Fibroblast of upper back skin (primary cell): ENCODE results near the gene EIF5.

Experiments used
- DNase-seq: peaks from one replicate; pipeline ENCODE4 v3.0.0-alpha.2; 2013

The EIF5 gene

DNA sequence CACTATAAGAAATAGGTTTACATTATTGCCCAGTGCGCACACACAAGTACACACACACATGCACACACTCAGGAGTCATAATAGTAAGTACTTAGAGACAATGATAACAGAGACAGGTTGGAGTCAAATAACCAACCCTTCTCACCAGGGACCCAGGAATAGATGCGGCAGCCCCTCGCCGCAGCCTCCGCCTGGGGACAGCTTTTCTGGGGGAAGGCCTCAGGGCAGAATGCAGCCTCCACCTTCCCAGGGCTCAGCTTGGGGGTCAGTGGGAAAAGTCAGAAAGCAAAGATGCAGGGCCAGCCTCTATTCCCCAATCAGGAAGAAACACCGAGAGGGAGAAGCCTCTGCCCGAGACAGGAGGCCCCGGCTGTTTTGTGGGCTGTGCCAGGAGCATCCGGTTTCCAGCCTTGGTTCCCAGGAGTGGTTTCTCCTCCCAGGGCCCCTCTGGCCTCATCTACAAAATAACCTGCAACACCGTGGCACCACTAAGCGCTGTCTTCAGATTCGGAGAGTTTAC, 23.4 kb upstream of the EIF5 start:
- DNase-seq = no peak

- no peak for DNase-seq
Observed at GRCh38 chr14:103311171-103311997, 22.7 kb upstream of the EIF5 start.

- DNase-seq = no peak
Observed at GRCh38 chr14:103312006-103312635, 21.9 kb upstream of the EIF5 start.

DNA sequence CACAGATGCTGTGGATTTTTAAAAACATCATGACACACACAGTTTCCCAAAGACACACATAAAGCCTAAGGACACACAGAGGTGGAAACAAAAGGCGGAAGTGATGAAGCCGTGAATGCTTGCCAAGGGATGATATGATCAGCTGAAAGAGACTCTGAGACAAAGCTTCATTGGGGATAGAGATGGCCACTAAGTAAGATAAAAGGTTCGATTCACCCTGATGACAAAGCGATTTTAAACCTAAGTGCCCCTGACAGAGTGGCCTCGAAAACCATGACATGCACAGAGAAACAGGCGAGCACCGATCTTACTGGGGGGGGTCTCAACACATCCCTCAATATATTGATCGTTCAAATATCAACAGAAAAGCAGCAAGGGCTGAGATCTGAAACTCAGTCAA, 20.3 kb upstream of the EIF5 start:
- DNase-seq = no peak

DNA sequence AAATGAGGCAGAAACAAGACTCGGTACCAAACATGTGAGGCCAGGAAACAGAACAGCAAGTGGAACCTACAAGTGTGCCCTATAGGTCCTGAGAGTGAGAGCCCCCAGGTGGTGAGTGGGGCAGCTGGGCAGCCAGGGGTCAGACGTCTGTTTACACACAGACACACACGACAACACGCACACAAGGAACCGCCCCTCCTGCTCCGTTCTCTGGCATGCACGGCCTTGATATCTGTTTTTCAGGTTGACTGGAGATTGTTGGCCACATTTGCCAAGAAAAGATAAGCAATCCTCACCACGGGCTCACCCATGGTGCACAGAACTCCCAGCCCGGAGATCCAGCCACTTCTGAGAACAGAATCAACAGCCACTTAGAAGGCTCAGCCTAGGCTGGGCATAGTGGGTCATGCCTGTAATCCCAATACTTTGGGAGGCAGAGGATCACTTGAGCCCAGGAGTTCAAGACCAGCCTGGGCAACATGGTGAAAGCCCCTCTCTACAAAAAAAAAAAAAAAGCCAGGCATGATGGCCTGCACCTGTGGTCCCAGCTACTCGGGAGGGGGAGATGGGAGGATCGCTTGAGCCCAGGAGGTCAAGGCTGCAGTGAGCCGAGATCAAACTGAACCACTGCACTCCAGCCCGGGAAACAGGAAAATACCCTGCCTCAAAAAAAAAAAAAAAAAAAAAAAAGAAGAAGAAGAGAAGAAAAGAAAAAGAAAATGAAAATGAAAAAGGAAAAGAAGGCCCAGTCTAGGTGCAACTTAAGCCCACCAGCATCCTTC, 19.4 kb upstream of the EIF5 start:
- DNase-seq = no peak

DNA sequence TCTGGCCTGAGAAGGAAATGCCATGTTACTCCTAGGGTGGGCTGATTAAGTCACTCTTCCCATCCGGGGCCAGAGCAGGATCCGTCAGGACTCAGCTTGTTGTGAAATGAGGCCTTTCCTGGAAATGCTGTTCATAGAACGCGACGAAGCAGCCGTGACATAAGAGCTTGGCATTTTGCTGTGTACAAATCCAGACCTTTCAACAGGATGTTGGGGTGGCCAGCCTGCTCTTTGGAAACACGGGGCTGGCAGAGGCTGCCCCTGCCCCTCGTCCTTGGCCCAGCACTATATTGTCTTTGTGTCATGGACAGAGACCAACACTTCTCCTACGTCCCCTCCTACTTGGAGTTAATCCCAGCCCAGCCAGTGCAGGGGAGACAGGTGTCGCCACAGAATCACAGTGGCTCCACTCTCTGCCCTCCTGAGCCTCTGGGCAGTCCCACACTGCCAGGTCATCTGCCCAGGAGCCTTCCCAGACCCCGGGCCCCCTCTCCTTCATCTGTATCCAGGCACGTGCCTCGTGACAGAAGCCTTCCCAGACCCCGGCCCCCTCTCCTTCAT, 18.6 kb upstream of the EIF5 start:
- peak; percentile 11 for DNase-seq

GRCh38 chr14:103315941-103316340, 18.1 kb upstream of the EIF5 start:
- no peak for DNase-seq

DNA sequence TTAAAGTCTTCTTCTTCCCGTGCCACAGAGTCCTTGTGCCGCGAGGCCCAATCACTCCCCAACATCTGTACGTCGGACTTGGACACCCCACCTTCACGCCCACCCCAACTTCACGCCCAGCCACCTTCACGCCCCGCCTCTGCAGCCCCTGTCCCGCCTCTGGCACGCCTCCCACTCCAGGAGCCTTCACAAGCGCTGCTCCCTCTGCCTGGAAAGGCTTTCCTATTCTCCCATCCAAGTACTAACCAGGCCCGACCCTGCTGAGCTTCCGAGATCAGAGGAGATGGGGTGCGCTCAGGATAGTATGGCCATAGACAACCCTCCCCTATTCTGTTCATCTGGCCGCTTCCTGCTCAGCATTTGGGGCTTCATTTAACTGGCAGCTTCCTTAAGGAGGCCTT, 17.3 kb upstream of the EIF5 start:
- DNase-seq = no peak

GRCh38 chr14:103317251-103317650, 16.8 kb upstream of the EIF5 start:
- no peak for DNase-seq

DNA sequence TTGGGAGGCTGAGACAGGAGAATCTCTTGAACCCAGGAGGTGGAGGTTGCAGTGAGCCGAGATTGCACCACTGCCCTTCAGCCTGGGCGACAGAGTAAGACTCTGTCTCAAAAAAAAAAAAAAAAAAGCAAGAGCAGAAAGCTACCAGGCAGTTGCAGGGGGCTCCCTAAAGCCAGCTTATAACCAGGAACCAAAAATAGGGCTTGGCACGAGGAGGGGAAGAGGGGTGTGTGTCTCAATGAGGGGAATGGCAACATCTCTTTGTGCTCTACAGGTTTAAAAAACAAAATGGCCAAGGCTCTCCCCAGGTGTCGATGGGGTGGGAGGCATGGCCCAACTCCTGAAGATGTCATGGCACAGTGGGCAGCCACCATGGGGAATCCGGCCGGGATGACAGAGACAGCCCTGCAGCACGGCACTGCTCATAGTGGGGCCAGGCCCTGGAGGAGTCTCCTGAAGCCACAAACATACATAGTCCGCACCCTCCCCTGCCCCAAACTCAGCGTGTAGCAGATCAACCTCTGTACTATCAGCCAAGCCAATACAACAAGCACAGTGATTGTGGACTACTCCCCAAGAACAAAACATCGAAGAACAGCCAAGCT, 16.0 kb upstream of the EIF5 start:
- no peak for DNase-seq

DNA sequence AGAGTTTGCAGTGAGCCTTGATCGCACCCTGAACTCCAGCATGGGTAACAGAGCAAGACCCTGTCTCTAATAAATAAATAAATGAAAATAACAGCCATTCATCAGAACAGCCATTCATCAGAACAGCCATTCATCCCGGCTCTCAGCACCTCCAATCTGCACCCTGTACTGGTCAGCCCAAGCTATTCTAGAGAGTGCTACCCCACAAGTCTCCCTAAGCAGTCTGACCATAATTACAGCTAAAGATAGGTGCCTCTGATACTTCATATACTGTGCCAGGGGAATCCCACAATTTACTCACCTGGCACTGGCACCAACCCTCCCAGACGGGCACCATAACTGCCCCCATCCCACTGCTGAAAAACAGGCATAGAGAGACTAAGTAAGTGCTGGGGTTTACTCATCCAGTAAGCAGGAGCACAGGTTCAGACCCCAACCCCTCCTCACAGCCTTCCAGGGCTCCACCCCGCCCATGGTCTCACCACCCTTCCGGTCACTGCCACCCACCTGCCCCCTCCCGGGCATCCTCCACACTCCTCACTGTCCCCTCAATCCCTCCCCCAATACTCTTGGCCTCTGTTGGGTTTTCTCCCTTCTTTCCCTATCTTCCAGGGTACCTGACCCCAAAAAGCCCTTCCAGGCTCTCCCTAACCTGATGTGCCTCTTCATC, 15.2 kb upstream of the EIF5 start:
- DNase-seq = no peak

GRCh38 chr14:103319422-103319821, 14.6 kb upstream of the EIF5 start:
- no peak for DNase-seq

- no peak for DNase-seq
Observed at GRCh38 chr14:103326078-103326477, 8.0 kb upstream of the EIF5 start.

DNA sequence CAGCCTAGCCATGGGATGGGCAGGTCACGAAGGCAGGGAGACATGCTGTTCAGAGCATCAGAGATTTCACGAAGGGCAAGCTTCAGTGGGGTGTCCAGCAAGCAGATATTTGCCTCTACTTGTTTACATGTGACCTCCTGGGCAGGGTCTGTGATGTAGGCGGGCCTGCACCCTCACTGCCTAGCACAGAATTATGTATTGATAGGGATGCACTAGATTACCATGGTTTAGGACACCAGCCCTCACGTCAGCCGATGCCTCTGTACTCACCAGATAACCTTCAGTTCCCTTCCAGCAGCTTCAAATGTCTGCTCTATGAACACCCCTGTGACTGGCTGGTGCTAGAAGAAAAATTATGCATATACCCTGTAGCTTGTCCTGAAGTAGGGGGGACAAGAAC, 5.1 kb upstream of the EIF5 start:
- no peak for DNase-seq

DNA sequence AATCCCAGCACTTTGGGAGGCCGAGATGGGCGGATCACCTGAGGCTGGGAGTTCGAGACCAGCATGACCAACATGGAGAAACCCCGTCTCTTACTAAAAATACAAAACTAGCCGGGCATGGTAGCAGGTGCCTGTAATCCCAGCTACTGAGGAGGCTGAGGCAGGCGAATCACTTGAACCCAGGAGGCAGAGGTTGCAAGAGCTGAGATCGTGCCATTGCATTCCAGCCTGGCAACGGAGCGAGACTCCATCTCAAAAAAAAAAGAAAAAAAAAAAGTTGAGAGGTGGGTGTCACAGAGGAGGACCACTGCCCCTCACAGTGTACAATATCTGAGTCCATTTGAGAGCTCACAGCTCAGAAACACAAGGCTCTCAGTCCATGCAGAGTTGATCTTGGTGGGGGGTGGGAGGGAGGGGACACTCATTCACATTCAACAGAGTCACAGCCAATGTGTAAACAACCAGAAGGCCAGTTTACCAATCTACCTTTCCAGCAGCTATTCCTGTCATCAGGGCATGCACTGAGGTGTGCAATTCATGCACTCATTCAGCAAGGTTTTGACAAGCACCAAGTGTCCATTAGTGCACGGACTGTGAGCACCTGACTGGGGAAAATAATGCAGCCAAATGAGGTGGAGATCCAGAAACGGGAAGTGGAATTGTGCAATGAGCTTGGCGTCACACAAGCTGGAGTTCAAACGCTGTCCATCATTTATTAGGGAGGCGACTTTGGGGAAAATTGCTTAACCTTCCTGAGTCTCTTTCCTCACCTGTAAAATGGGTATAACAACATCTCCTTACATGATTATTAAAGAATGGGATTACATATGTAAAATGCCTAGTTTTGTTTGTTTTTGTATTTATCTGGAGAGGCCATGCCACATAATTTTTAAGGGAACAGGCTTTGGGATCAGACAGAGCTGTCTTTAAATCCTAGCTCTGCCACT, 4.4 kb upstream of the EIF5 start:
- DNase-seq = no peak

DNA sequence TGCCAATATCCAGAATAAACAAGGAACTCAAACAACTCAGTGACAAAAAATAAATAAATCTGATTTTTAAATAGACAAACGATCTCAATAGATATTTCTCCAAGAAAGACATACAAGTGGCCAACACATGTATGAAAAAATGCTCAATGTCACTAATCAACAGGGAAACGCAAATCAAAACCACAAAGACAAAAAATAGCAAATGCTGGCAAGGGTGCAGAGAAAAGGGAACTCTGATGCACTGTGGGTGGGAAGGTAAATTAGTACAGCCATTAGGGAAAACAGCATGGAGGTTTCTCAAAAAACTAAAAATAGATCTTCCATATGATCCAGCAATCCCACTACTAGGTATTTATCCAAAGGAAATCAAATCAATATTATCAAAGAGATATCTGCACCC, 3.5 kb upstream of the EIF5 start:
- no peak for DNase-seq

- DNase-seq = no peak
Observed at GRCh38 chr14:103332143-103332919, 1.7 kb upstream of the EIF5 start.

DNA sequence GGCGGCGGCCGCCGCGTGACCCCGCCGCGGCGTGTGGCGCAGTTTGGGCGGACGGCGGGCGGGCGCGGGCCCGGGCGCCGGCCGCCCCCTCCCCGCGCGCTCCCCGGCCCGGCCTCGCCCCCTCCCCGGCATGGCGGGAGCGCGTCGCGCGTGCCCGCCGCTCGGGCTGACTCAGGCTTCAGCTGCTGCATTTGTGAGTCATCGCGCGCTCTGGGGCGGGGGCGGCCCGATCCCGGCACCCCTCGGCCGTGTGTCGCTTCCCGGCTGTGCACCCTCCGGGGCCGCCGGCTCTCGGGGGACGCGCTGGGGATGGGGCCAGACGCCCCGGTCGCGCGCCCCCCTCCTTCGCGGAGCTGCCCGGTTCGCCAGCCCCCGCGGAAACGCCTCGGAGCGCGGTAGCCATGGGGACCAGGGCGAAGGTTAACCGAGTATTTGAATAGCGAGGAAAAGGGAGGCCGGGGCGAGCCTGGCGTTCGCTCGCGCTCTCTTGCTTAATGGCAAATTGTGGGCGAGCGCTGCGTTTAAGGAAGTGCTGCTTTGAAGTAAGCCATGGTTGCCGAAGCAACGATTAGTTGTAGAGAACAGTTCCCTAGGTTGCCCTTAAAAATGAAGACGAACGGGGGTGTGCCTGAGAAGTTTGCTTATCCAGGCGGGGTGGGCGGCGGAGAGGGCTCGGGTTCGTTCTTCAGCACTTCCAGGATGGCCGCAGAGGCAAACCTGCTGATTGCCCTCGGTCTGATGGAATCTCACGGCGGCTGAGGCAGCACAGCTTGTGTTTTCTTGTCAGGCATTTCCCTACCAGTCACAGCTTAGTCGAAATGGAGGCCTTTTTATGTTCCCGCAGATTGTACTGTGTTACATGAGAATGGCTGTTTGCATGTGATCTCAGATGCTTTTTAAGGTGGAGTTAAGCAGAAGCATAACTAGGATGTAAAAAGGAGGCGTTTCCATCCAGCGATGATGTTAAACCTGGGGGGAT, 896 bp downstream of the EIF5 start:
- DNase-seq = peak; percentile 76

DNA sequence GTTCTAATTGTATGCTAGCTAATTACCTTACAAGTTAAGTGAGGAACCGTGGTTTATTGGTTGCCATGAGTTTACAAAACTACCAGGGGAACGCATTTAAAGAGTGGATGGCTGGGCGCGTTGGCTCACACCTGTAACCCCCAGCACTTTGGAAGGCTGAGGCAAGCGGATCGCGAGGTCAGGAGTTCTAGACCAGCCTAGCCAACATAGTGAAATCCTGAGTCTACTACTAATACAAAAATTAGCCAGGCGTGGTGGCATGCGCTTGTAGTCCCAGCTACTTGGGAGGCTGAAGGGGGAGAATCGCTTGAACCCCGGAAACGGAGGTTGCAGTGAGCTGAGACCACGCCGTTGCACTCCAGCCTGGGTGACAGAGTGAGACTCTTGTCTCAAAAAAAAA, 2.2 kb downstream of the EIF5 start:
- no peak for DNase-seq
